DMS114 treated with DMSO at 0.1 percent for 48 hours (cell line): ENCODE data around the gene IMMP2L.
"Not testable (repeated sequence)": the region's sequence is repeated elsewhere in the genome, so short reads cannot be mapped to it uniquely, and the experiment has no call there.

Experiments used
- DNase-seq: peaks from one replicate; lab custom pipeline; 2025; ENCODE audit not compliant: unreplicated experiment; lab: John Stamatoyannopoulos, UW

Gene IMMP2L

DNA sequence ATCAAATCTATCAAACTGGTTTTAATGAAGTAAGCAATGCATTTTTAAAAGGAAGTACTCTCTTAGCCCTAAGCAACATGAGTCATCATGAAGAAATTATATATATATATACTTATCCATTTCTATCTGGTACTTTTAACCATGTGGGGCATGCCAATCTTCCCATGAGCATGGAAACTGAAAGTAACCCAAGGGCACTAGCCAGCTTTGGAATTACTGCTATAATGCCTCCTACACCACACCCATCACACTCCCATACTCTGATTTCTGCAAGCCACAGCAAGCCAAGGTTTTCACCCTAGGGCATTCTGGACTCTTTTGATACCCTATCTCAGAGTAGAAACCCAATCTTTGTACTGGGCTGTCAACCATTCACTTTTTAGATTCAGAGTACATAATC lies 204.6 kb downstream of the IMMP2L start:
- no peak for DNase-seq

DNA sequence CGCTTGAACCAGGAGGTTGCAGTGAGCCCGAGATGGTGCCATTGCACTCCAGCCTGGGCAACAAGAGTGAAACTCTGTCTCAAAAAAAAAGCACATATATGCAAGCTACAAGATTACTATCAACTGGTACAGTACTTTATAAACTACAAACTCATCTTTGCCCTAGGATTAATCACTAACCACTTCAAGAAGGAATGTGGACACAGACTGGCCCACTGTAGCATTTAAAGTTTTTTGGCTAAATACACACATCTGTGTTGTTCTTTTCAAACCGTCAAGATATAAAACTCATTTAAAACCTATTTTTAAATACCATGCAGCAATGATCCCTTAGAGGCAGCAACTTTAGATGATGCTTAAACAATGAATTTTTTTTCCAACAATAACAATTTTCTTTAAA lies 205.4 kb downstream of the IMMP2L start:
- DNase-seq: no peak

DNA sequence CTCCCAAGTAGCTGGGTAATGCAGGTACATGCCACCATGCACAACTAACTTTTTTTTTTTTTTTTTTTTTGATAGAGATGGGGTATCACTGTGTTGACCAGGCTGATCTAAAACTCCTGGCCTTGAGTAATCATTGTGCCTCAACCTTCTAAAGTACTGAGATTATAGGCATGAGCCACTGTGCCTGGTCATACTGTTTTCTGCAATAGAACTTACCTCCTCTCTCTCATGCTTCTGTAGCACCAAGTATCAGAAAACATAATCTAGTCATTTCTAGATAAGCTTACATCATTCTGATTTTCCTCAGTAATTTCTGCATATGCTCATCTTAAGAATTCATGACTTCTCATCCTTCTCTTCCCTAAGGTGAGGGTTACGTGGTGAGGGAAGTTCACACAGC lies 210.0 kb downstream of the IMMP2L start:
- no peak for DNase-seq

DNA sequence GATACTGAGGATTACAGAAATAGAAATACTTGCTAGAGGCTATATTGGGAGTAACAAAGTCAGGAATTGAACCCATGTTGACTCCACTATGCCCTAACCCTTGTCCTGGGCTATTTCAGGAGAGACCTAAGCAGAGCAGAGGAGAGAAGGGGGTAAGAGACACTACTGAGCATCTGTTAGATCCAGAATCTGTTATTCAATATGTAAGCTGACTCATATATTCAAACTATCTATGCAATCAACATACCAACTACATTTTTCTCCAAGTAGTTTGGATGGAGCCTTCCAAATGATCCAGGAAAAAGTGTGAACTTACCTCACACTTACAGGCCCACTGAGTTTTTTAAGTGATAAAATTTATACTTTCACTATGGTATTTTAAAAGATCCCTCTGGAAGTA lies 216.1 kb downstream of the IMMP2L start:
- DNase-seq: no peak

DNA sequence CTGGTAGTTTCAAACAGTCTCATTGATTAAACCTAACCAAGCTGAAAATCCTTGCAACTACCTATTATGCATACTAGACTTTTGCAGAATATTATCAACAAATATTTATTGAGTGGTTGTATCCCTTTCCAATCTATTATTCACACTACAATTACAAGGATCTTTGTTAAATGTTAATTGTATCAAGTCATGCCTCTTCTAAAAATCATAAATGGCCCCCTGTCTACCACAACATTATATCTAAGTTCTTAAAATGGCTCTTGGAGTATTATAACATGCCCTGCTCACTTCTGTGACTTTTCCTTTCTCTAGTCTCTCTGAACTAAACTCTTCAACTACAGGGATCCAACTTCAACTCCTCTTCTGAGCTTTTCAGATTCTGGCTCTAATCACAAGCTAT lies 219.3 kb downstream of the IMMP2L start:
- DNase-seq: no peak

DNA sequence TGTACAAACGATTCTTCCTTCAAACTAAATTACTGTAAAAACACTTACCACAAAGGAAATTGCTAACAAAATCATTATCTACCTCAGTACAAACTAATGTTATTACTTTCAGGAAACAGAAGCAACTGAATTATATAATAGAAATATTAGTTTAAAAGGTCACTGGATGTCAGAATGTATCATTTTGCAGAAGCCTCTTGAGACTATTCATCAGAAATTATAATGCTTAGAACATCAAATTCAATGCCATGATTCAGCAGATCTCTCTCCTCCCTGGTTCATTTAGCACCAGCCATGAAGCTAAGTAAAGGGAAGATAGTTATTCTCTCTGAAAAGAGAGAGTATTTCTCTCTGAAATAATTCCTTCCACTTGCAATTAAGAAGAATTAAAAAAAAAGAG lies 223.3 kb downstream of the IMMP2L start:
- no peak for DNase-seq

DNA sequence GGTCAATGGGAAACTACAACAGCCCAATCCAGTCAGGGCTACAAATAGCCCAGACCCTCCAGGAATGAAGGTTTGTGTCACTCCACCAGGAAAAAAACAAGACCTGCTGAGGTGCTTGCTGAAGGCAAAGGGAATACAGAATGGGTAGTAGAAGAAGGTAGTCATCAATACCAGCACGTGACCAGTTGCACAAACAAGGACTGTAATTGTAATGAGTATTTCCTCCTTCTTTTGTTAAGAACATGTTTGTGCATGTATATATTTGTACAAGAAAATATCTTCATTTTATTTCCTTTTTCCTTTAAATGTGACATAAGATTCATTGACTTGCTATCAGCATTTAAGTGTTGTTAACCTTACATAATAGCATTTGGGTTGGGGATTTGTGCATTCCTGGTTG lies 229.3 kb downstream of the IMMP2L start:
- DNase-seq: no peak

DNA sequence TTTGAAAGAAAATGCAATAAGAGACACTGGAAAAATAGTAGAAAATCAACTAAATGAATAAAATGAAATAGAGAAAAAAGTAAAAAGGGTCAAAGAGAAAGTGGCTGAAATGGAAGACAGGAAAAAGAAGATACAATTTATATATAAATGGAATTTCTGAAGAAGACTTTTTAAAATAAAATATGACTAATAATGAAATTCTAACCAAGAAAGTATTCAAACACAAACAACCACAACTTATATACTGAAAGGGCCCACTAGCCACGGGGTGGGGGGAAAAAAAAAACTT lies 232.1 kb downstream of the IMMP2L start:
- DNase-seq: no peak

DNA sequence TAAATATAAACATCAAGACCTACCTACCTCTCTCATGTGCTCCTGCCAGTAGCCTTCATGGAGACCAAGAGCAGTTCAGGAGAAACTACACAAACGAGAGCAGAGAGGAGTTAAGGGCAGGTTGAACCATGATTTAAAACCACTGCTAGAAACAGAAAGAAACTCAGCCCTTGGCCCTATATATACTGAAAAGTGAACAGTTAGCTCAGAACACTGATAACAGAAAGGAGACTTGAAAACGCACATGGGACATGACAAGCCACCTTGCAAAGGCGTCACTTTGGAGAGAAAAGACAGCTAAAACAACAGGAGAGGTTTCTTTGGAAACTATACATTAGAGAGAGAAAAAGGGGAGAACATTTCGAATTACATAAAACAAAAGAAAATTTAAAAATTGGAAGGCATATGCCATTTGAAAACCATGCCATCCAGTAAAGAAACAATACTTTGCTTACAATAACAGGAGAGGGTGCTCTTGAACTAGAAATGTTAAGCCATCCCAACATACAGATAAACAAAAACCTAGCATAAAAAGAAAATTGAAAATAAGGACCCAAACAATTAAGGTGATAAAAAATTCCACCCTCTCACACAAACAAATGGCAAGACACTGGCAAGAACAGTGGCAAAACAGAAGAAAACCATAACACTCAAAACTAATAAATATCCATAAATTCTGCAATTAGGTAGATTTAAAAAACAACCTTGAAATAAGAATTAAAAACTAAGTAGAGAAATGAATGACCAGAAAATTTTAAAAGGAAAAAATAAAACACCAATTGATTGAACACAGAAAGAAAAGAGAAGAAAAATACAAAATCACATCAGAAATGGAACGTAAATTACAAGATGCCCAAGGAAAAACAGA lies 232.7 kb downstream of the IMMP2L start:
- no peak for DNase-seq

DNA sequence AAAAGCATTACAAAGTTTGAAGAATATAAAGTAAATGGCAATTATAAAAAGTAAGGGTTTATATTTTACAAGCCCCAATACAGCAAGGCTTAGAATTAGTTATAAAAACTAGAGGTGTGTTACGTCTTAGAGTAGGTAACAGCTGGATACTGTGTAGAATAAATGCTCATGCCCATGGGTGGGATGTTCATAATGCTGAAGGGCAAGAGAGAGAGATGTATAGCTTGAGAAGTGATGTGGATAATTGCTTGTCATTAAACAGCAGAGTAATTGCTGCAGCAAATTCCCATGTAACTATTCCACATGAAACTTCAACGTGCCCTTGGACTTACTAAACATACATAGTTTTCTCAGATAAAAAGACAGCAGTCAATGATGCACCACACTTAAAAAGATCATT lies 233.8 kb downstream of the IMMP2L start:
- DNase-seq: no peak

DNA sequence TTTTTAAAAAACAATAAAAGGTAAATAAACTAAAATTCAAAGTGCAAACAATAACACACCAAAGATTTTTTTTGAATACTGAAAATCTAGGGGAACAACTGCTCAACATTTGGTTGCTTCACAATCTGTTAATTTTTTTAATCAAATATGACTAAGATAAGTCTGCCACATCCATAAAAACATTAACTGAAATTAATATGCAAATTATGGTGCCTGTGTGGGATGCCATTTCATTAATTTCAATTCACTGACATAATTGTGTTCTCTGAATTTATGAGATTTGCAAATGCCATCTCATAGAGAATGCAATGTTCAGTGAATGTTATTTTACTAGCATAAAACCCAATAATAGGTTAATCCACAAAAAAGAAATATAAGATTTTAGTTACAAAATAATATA lies 237.5 kb downstream of the IMMP2L start:
- no peak for DNase-seq

DNA sequence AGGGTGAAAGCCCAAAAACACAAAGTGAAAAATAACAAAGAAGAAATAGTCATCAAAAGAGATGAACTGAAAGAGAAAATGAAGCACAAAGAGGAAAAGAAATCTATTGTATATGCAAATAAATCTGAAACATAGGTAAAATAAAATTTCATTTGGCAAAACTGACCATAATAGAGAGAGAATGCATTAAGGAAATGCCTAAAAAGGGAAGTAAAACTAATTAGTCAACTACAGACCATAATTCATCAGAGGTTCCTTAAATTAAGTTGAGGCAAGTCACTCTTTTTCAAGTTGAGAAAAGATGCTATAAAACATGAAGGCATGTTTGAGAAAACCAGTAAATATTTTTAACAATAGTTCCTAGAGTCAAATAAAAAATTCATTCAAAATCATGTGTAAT lies 238.1 kb downstream of the IMMP2L start:
- DNase-seq: no peak

DNA sequence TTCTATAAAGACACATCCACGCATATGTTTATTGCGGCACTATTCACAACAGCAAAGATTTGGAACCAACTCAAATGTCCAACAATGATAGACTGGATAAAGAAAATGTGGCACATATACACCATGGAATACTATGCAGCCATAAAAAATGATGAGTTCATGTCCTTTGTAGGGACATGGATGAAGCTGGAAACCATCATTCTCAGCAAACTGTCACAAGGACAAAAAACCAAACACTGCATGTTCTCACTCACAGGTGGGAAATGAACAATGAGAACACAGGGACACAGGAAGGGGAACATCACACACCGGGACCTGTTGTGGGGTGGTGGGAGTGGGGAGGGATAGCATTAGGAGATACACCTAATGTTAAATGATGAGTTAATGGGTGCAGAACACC lies 238.6 kb downstream of the IMMP2L start:
- not testable (repeated sequence) for DNase-seq

DNA sequence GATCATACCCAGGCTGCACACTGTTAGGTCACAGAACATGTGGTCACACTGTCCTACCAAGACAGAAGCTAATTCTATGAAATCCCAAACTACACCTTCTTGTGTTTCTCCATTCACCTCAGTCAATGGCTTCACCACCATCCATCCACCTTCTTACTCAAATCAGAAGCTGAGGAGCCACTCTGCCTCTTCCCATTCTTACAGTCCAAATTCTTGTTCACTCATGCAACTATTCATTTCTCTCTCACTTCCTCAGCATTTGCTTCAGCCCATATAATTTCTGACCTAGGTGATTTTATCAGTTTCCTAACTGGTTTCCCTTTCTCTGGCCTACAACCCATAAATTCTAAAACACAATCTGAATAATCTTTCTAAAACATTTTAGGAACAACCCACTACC lies 242.2 kb downstream of the IMMP2L start:
- DNase-seq: no peak

DNA sequence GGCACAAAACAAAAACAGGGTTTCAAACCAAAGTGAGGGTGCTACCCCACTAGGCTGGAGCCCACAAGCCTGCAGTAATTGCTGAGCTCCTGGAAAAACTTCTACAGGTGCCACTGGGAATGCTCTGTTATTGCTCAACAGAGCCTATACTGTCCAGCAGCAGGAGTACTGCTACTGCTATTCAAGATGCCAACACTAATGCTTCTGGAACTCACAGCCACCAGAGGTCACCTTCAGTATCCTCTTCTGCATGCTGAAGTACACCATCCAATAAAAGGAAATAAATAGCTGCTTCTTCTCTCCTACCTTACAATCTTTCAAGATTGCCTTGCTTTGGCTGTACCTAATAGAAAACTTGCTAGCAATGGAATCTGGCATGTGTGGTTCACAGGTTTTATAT lies 249.3 kb downstream of the IMMP2L start:
- no peak for DNase-seq

DNA sequence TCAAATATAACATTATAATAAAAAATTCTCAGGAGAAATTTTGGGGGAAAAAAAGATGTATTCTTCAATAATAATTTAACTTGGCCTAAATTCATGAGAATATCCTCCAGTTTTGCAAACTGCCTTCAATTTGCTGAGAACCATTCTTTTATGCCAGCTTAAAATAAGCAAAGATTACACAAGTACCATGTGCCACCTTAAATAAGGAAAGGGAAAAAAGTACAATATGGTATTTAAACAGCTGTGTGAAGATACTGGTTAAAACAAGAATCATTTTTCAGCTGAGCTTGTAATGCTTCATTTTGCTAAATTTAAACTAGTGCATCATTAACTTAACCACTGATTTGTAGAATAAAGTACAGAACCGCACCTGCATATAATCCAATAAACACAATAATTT lies 253.6 kb downstream of the IMMP2L start:
- DNase-seq: no peak

DNA sequence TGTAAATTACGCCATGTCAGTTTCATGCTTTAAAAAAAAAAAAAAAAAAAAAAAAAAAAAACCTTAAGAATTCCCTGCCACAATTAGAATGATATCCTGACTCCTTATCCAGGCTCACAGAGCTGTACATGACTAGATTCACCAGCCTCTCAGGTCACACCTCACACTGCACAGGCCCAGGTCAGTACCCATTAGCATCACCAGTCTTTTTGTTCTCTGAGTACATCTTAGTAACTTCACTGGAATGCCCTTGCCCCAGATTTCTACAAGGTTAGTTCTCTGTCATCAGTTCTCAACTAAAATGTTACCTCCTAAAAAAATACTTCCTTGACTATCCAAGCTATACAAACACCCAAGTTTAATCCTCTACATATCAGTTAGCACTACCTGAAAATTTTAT lies 260.4 kb downstream of the IMMP2L start:
- no peak for DNase-seq

DNA sequence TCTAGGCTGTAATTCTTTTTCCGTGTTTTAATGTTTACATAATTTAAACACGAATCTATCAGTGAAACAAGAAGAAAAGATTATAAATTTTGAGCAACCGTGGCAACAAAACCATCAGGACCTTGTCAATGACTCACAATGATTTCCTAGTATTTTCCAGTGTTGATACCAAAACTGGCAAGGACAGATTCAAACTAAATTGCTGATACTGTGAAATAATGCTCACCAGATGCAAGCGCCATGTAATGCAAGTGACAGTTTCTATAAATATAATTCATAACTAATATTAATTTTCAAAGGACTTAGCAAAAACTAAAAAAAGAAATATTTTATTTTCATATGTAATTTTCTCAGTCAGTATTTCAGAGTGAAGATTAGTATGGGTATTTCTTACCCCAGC lies 267.8 kb downstream of the IMMP2L start:
- no peak for DNase-seq

DNA sequence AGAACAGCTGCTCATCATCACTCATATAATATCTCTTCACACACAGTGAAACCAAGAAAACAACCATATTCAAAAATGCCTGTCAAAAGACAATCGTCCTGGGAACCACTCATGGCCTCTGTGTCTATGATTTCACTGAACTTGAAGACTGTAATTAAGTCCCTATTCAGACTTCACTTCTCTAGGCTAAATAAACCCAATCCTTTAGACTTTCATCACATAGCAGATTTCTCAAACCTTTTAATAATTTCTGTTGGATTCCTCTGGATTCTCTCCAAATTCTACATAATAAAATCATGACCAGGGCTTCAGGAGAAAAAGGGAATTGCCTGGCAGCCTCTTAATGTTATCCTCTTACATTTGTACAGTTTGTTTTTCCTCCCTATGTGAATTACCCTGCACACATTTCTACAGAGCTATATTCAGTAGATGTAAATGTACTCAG lies 270.2 kb downstream of the IMMP2L start:
- no peak for DNase-seq

DNA sequence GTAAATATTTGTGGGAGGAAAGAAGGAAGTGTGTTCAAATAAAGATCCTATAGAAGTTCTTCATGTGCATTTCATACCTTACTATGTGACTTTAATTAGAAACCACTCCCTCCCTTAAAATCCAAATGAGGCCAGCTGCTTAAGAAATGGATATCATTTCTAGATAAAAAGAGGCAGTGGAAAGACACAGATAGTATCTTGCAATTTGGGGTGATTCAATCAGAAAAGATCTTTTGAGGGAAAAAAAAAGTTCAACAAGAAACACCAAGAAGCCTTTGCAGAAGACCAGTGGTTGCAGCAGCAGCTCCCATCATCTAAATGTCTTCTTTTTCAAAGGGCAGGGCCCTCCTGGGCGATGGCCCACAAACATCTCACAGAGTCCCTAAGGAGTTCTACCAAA lies 271.3 kb downstream of the IMMP2L start:
- DNase-seq: no peak

DNA sequence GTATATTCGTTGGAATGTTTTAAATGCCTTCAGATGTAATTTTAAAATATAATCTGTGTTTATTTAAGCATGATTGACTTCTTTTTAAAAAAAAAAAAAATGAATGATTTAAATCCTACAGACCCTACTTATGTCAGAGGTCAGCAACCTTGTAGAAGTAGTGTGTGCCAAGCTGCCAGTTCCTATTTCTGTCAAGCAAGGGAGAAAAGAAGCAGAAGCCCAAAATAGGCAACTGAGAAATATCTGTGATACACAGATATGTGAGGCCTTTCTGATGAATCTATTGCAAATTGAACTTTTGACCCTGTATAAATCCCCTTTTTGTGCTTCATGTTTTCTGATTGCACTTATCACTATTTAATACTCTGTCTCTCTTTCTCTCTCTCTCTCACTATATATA lies 271.9 kb downstream of the IMMP2L start:
- no peak for DNase-seq

DNA sequence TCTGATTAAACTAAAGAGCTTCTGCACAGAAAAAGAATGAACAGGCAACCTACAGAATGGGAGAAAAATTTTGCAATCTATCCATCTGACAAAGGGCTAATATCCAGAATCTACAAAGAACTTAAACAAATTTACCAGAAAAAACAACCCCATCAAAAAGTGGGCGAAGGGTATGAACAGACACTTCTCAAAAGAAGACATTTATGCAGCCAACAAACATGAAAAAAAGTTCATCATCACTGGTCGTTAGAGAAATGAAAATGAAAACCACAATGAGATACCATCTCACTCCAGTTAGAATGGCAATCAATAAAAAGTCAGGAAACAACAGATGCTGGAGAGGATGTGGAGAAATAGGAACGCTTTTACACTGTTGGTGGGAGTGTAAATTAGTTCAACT lies 273.9 kb downstream of the IMMP2L start:
- not testable (repeated sequence) for DNase-seq

DNA sequence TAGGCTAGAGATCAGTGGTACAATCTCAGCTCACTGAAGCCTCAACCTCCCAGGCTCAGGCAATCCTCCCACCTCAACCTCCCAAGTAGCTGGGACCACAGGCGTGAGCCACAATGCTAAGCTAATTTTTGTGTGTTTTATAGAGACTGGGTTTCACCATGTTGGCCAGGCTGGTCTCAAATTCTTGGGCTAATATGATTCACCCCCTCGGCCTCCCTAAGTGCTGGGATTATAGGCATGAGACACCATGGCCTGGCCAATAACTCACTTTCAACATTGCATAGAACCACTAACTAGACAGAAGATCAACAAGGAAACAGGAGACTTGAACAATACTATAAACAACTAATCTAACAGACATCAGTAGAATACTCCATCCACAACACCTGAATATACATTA lies 279.7 kb downstream of the IMMP2L start:
- no peak for DNase-seq
